ENCODE results near the gene KLHL29. TPM values are rescaled to one million over a fixed set of nuclear protein-coding genes. Genes with fewer than 3 reads are reported as not detected.

The KLHL29 gene
- total RNA-seq, 1 experiment from 2014 or later, result 2.4 TPM

DNA sequence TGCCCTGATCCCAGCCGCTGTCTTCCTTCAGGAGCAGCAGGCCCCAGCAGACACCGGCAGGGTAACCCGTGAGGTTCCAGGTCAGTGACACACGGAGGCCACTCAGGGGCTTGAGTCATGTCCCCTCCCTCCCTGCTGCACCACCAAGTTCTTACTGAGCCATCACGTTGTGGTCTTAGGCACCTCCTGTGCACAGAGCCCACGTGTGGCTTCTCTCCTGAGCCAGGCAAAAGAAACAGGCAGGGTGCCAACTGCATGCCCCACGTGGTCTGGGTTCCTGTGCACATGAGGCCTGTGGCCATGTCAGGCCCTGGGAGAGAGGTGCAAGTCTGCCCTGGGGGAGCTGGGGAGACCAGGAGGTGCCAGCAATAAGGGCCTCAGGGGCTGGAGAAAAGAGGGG lies 264.8 kb downstream of the KLHL29 start:
- H3K4ac ChIP-seq (ENCODE audit: low read depth, low read length), result no peak overlapping the region
- Mint-ChIP-seq H3K9me3 (no peaks in the 10 kb centered on the region), H3K27me3 (ENCODE audit: low read depth) (peaks cover 15% of the 10 kb centered on the region), H3K4me1 (peaks cover 5 to 10% of the 10 kb centered on the region in 2 experiments), H3K4me3 (no peak overlapping the region), H3K27ac (no peak overlapping the region; a peak in 1 of 7 replicates), H3K36me3 (ENCODE audit: insufficient read depth in 1 of 3, low read depth in 3 of 3) (no peaks in the 10 kb centered on the region)
- no peaks in the 10 kb centered on the region for H3K79me1 ChIP-seq (ENCODE audit: insufficient read depth, low read depth, low read length, poor library complexity, severe bottlenecking)
- no peak overlapping the region for H2BK20ac ChIP-seq (ENCODE audit: low read depth, low read length, poor library complexity, severe bottlenecking)
- no peak overlapping the region for H2BK5ac ChIP-seq (ENCODE audit: insufficient read length, low read length)
- H3K23me2 ChIP-seq (ENCODE audit: insufficient read length, low read depth, low read length, poor library complexity, severe bottlenecking), result no peaks in the 10 kb centered on the region
- no peak overlapping the region for H3K27ac ChIP-seq (ENCODE audit: insufficient read length, low read depth, low read length)
- H2AK5ac ChIP-seq (ENCODE audit: insufficient read length, low read length), result no peak overlapping the region
- H4K8ac ChIP-seq (replicated peaks; ENCODE audit: insufficient read length, low read depth, low read length), result no peak overlapping the region
- H3K79me2 ChIP-seq (ENCODE audit: insufficient read depth, low read length), result no peaks in the 10 kb centered on the region
- no peaks in the 10 kb centered on the region for H3K4me1 ChIP-seq (ENCODE audit: insufficient read depth, low read length)
- H3K27me3 ChIP-seq (ENCODE audit: insufficient read depth, low read length), result no peaks in the 10 kb centered on the region
- no peak overlapping the region for H3K9ac ChIP-seq (ENCODE audit: extremely low read depth, insufficient read length, low read length)
- no peaks in the 10 kb centered on the region for H4K20me1 ChIP-seq (ENCODE audit: control insufficient read depth, insufficient read depth, insufficient read length)
- H4K91ac ChIP-seq (ENCODE audit: insufficient read length, low read depth, low read length), result no peak overlapping the region
- no peak overlapping the region for H2BK15ac ChIP-seq (ENCODE audit: low read depth, low read length)
- H3K4me2 ChIP-seq (ENCODE audit: insufficient read depth, insufficient read length, low read length), result no peak overlapping the region
- no peak overlapping the region for H3K18ac ChIP-seq (ENCODE audit: insufficient read length, low read depth, low read length)
- no peak overlapping the region for H2BK12ac ChIP-seq (ENCODE audit: insufficient read length, low read depth, low read length)
- no peak overlapping the region; the same call in 1 of the 2 replicates for H3K14ac ChIP-seq (ENCODE audit: insufficient read depth, low read length)
- H2AFZ ChIP-seq (ENCODE audit: low read length), result no peak overlapping the region
- DNase-seq, result no peak
- WGBS (ENCODE audit: extremely low coverage, insufficient read length, low lambda C conversion rate), result no CpG with 5 or more reads among the region's 7 CpGs
- TF ChIP-seq, protein P1, sequence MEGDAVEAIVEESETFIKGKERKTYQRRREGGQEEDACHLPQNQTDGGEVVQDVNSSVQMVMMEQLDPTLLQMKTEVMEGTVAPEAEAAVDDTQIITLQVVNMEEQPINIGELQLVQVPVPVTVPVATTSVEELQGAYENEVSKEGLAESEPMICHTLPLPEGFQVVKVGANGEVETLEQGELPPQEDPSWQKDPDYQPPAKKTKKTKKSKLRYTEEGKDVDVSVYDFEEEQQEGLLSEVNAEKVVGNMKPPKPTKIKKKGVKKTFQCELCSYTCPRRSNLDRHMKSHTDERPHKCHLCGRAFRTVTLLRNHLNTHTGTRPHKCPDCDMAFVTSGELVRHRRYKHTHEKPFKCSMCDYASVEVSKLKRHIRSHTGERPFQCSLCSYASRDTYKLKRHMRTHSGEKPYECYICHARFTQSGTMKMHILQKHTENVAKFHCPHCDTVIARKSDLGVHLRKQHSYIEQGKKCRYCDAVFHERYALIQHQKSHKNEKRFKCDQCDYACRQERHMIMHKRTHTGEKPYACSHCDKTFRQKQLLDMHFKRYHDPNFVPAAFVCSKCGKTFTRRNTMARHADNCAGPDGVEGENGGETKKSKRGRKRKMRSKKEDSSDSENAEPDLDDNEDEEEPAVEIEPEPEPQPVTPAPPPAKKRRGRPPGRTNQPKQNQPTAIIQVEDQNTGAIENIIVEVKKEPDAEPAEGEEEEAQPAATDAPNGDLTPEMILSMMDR (conservative IDR thresholded peaks at IDR 0.05), result no peak
- H3T11ph ChIP-seq (ENCODE audit: low read length), result no peak overlapping the region
- H4K5ac ChIP-seq (ENCODE audit: insufficient read length, low read depth, low read length), result no peak overlapping the region
- H3K9me3 ChIP-seq (ENCODE audit: control insufficient read depth, low read depth, low read length), result no peaks in the 10 kb centered on the region
- H2BK120ac ChIP-seq (ENCODE audit: low read depth, low read length, poor library complexity, severe bottlenecking), result no peak overlapping the region
- no peak overlapping the region for H3K23ac ChIP-seq (ENCODE audit: insufficient read length, low read depth, low read length)
- H3K56ac ChIP-seq (ENCODE audit: insufficient read length, low read depth, low read length), result no peak overlapping the region
